H9 (cell line): ENCODE results near the gene NOVA2. TPM values are rescaled to one million over a fixed set of nuclear protein-coding genes. Genes with fewer than 3 reads are reported as not detected.

Source experiments
- DNase-seq: peaks from one replicate; pipeline ENCODE4 v3.0.0-alpha.2; 2017
- H2AFZ ChIP-seq: one replicate; pipeline ENCODE4 v1.6.1; 2013; ENCODE audit warnings: mild to moderate bottlenecking, low read length, control low read depth, moderate library complexity
- H2AK5ac ChIP-seq: 2 replicates; pipeline ENCODE4 v1.6.1; 2013; ENCODE audit warnings: low read length, control low read depth, mixed read lengths; ENCODE audit not compliant: insufficient read length
- H2BK120ac ChIP-seq: one replicate; pipeline ENCODE4 v1.6.1; 2013; ENCODE audit warnings: low read depth, mild to moderate bottlenecking, low read length, control low read depth, inconsistent platforms; ENCODE audit not compliant: poor library complexity, severe bottlenecking
- H2BK12ac ChIP-seq: 2 replicates; pipeline ENCODE4 v1.6.1; 2013; ENCODE audit warnings: low read length, control low read depth, mixed read lengths, low read depth; ENCODE audit not compliant: insufficient read length
- H2BK15ac ChIP-seq: 2 replicates; pipeline ENCODE4 v1.6.1; 2013; ENCODE audit warnings: low read depth, low read length, control low read depth
- H2BK20ac ChIP-seq: one replicate; pipeline ENCODE4 v1.6.1; 2013; ENCODE audit warnings: low read depth, mild to moderate bottlenecking, low read length, control low read depth, inconsistent platforms; ENCODE audit not compliant: poor library complexity, severe bottlenecking
- H2BK5ac ChIP-seq: 2 replicates; pipeline ENCODE4 v1.6.1; 2013; ENCODE audit warnings: low read length, control low read depth, mixed read lengths; ENCODE audit not compliant: insufficient read length
- H3K14ac ChIP-seq: 2 replicates; pipeline ENCODE4 v1.6.1; 2013; ENCODE audit warnings: low read length, control low read depth; ENCODE audit not compliant: insufficient read depth
- H3K18ac ChIP-seq: 2 replicates; pipeline ENCODE4 v1.6.1; 2013; ENCODE audit warnings: low read depth, mild to moderate bottlenecking, mixed read lengths, low read length, control low read depth; ENCODE audit not compliant: insufficient read length
- H3K23ac ChIP-seq: 2 replicates; pipeline ENCODE4 v1.6.1; 2013; ENCODE audit warnings: low read length, control low read depth, mixed read lengths, low read depth; ENCODE audit not compliant: insufficient read length
- H3K23me2 ChIP-seq: 2 replicates; pipeline ENCODE4 v1.6.1; 2013; ENCODE audit warnings: low read depth, mild to moderate bottlenecking, mixed read lengths, low read length, control low read depth; ENCODE audit not compliant: insufficient read length, poor library complexity, severe bottlenecking
- H3K27ac ChIP-seq: 2 replicates; pipeline ENCODE4 v1.5.1; 2013; ENCODE audit warnings: low read length, control low read depth, mixed read lengths, low read depth; ENCODE audit not compliant: insufficient read length
- H3K27me3 ChIP-seq: 2 replicates; pipeline ENCODE4 v1.6.1; 2013; ENCODE audit warnings: low read length, control low read depth, inconsistent platforms; ENCODE audit not compliant: insufficient read depth
- H3K4ac ChIP-seq: 2 replicates; pipeline ENCODE4 v1.6.1; 2013; ENCODE audit warnings: low read depth, mild to moderate bottlenecking, control low read depth, inconsistent platforms, low read length, moderate library complexity
- H3K4me1 ChIP-seq: 2 replicates; pipeline ENCODE4 v1.6.1; 2013; ENCODE audit warnings: low read length, control low read depth, inconsistent platforms; ENCODE audit not compliant: insufficient read depth
- H3K4me2 ChIP-seq: 2 replicates; pipeline ENCODE4 v1.6.1; 2013; ENCODE audit warnings: low read length, control low read depth, mixed read lengths; ENCODE audit not compliant: insufficient read length, insufficient read depth
- H3K56ac ChIP-seq: 2 replicates; pipeline ENCODE4 v1.6.1; 2013; ENCODE audit warnings: low read depth, mild to moderate bottlenecking, mixed read lengths, low read length, control low read depth; ENCODE audit not compliant: insufficient read length
- H3K79me1 ChIP-seq: 2 replicates; pipeline ENCODE4 v1.6.1; 2013; ENCODE audit warnings: low read depth, mild to moderate bottlenecking, moderate library complexity, low read length, control low read depth, inconsistent platforms; ENCODE audit not compliant: insufficient read depth, poor library complexity, severe bottlenecking
- H3K79me2 ChIP-seq: 2 replicates; pipeline ENCODE4 v1.6.1; 2013; ENCODE audit warnings: low read length, control low read depth, inconsistent platforms; ENCODE audit not compliant: insufficient read depth
- H3K9ac ChIP-seq: 2 replicates; pipeline ENCODE4 v1.6.1; 2013; ENCODE audit warnings: low read length, control low read depth, mixed read lengths; ENCODE audit not compliant: insufficient read length; ENCODE audit errors: extremely low read depth
- H3K9me3 ChIP-seq: one replicate; pipeline ENCODE4 v1.6.1; 2013; ENCODE audit warnings: low read depth, low read length, inconsistent platforms; ENCODE audit not compliant: control insufficient read depth
- H3T11ph ChIP-seq: one replicate; pipeline ENCODE4 v1.6.1; 2013; ENCODE audit warnings: mild to moderate bottlenecking, low read length, control low read depth, inconsistent platforms
- H4K20me1 ChIP-seq: one replicate; pipeline ENCODE4 v1.6.1; 2013; ENCODE audit not compliant: control insufficient read depth, insufficient read length, insufficient read depth
- H4K5ac ChIP-seq: 2 replicates; pipeline ENCODE4 v1.6.1; 2013; ENCODE audit warnings: low read depth, mild to moderate bottlenecking, mixed read lengths, low read length, control low read depth; ENCODE audit not compliant: insufficient read length
- H4K8ac ChIP-seq: replicated peaks from 2 replicates; pipeline ENCODE4 v1.6.1; 2013; ENCODE audit warnings: low read length, control low read depth, mixed read lengths, low read depth; ENCODE audit not compliant: insufficient read length
- H4K91ac ChIP-seq: 2 replicates; pipeline ENCODE4 v1.6.1; 2013; ENCODE audit warnings: low read depth, mild to moderate bottlenecking, moderate library complexity, mixed read lengths, low read length, control low read depth; ENCODE audit not compliant: insufficient read length
- H3K27ac Mint-ChIP-seq, 3 experiments: 2 replicates in 2 of 3; 3 replicates in 1 of 3; pipeline ENCODE4 v1.8.0; 2020 to 2021; ENCODE audit warnings: mixed read lengths in 3 of 3, mild to moderate bottlenecking in 1 of 3, moderate library complexity in 1 of 3
- H3K27me3 Mint-ChIP-seq: 2 replicates; pipeline ENCODE4 v1.8.0; 2021; ENCODE audit warnings: low read depth, mild to moderate bottlenecking, moderate library complexity, mixed read lengths
- H3K36me3 Mint-ChIP-seq, 3 experiments: 2 replicates in 2 of 3; 3 replicates in 1 of 3; pipeline ENCODE4 v1.8.0; 2020 to 2021; ENCODE audit warnings: low read depth in 3 of 3, mixed read lengths in 3 of 3; ENCODE audit not compliant: insufficient read depth in 1 of 3
- H3K4me1 Mint-ChIP-seq, 2 experiments: 2 replicates each; pipeline ENCODE4 v1.8.0; 2020; ENCODE audit warnings: mixed read lengths in 2 of 2
- H3K4me3 Mint-ChIP-seq, 2 experiments: 2 replicates in 1 of 2; 3 replicates in 1 of 2; pipeline ENCODE4 v1.8.0; 2020 to 2021; ENCODE audit warnings: mild to moderate bottlenecking in 2 of 2, mixed read lengths in 2 of 2, moderate library complexity in 1 of 2
- H3K9me3 Mint-ChIP-seq, 2 experiments: 2 replicates in 1 of 2; 3 replicates in 1 of 2; pipeline ENCODE4 v1.8.0; 2020; ENCODE audit warnings: mild to moderate bottlenecking in 2 of 2, mixed read lengths in 2 of 2, moderate library complexity in 1 of 2
- CTCF ChIP-seq: fragments of 200-600 bp; sonication (generic); conservative IDR thresholded peaks from 3 replicates; pipeline ENCODE4 v1.8.0; 2021; ENCODE audit warnings: antibody characterized with exemption, mild to moderate bottlenecking
- WGBS: extraction: QIAGEN DNeasy Blood & Tissue Kit; methylation state at CpG from one replicate; pipeline ENCODE4 v1.1.7; 2013; ENCODE audit warnings: missing lambda C conversion rate, low lambda C conversion rate, mixed read lengths; ENCODE audit not compliant: insufficient read length; ENCODE audit errors: extremely low coverage; 5-methylcytosine and 5-hydroxymethylcytosine counted together
- total RNA-seq: library from RNA; stranded (reverse); gene quantifications from 2 replicates; pipeline ENCODE4 v1.2.1, GENCODE V29; 2021

Gene NOVA2
- total RNA-seq, 1 experiment from 2014 or later, result 8.8 TPM

GRCh38 chr19:46017874-46018675, 44.4 kb upstream of the NOVA2 start:
- Histone ChIP-seq H3K4ac (no peak overlapping the region), H4K20me1 (no peaks in the 10 kb centered on the region), H3K79me1 (no peaks in the 10 kb centered on the region), H3K4me2 (no peak overlapping the region), H2BK15ac (no peak overlapping the region), H3K23me2 (peaks cover 17% of the 10 kb centered on the region), H3K4me1 (no peaks in the 10 kb centered on the region), H2BK20ac (no peak overlapping the region), H2BK12ac (no peak overlapping the region), H4K91ac (no peak overlapping the region), H4K5ac (no peak overlapping the region), H2AFZ (no peak overlapping the region), H3K56ac (no peak overlapping the region), H3T11ph (no peak overlapping the region), H4K8ac (no peak overlapping the region), H2BK5ac (no peak overlapping the region), H3K27ac (no peak overlapping the region), H3K18ac (no peak overlapping the region), H3K23ac (no peak overlapping the region), H2BK120ac (no peak overlapping the region), H2AK5ac (no peak overlapping the region), H3K9ac (no peak overlapping the region), H3K14ac (no peak overlapping the region), H3K79me2 (no peaks in the 10 kb centered on the region), H3K27me3 (peaks cover 7% of the 10 kb centered on the region; the same call in 1 of the 2 replicates), H3K9me3 (no peaks in the 10 kb centered on the region)
- H3K4me3 Mint-ChIP-seq, result no peak overlapping the region
- H3K27me3 Mint-ChIP-seq, result peaks cover 25% of the 10 kb centered on the region
- H3K36me3 Mint-ChIP-seq, result peaks cover 0 to 7% (median 2%) of the 10 kb centered on the region in 3 experiments; a peak in 3 of 7 replicates
- H3K9me3 Mint-ChIP-seq, result no peaks in the 10 kb centered on the region; a peak in 1 of 5 replicates
- H3K27ac Mint-ChIP-seq, result no peak overlapping the region
- no peak for TF ChIP-seq CTCF
- no CpG with 5 or more reads among the region's 15 CpGs for WGBS
- no peak for DNase-seq
- H3K4me1 Mint-ChIP-seq, result peaks cover 26 to 37% of the 10 kb centered on the region in 2 experiments
